Activated T-cell treated with anti-CD3 and anti-CD28 coated beads, Interleukin-2, amount 50 U/mL, for 72 hours (primary cell): ENCODE measurements around the gene TLL2. TPM values are rescaled to one million over a fixed set of nuclear protein-coding genes. Genes with fewer than 3 reads are reported as not detected.

Source experiments
- ATAC-seq, 2 donors: fragments of 150-1000 bp; cut with Tn5 transposase; replicated peaks in 1 of 2; 2 replicates each; pipeline ENCODE4 v1.10.0; 2021; ENCODE audit warnings: moderate library complexity in 2 of 2, mild to moderate bottlenecking in 1 of 2
- DNase-seq, 2 donors: peaks; one replicate each; pipeline ENCODE4 v3.0.0; 2021 to 2022; ENCODE audit warnings: mixed read lengths in 1 of 2
- H3K27ac Mint-ChIP-seq: one replicate; pipeline ENCODE4 v1.8.0; 2022; ENCODE audit warnings: mild to moderate bottlenecking, moderate library complexity, mixed read lengths
- H3K27me3 Mint-ChIP-seq: one replicate; pipeline ENCODE4 v1.8.0; 2022; ENCODE audit warnings: low read depth, mixed read lengths
- H3K36me3 Mint-ChIP-seq, 2 donors: one replicate each; pipeline ENCODE4 v1.8.0; 2022; ENCODE audit warnings: mixed read lengths in 2 of 2, mild to moderate bottlenecking in 1 of 2; ENCODE audit not compliant: insufficient read depth in 2 of 2
- H3K4me1 Mint-ChIP-seq: one replicate; pipeline ENCODE4 v1.8.0; 2022; ENCODE audit warnings: low read depth, mixed read lengths
- H3K4me3 Mint-ChIP-seq, 2 donors: one replicate each; pipeline ENCODE4 v1.8.0; 2022; ENCODE audit warnings: mild to moderate bottlenecking in 2 of 2, mixed read lengths in 2 of 2, moderate library complexity in 2 of 2
- H3K9me3 Mint-ChIP-seq, 2 donors: one replicate each; pipeline ENCODE4 v1.8.0; 2022; ENCODE audit warnings: mixed read lengths in 2 of 2
- total RNA-seq, 2 donors: library from RNA; stranded (reverse); gene quantifications; one replicate each; pipeline ENCODE4 v1.2.3, GENCODE V29; 2022

TLL2 gene
- total RNA-seq, 2 donors from 2014 or later = 0.09 TPM; not detected in 1

GRCh38 chr10:96448021-96448457 is 65.7 kb downstream of the TLL2 start:
- no peak overlapping the region for H3K27ac Mint-ChIP-seq
- H3K9me3 Mint-ChIP-seq = no peaks in the 10 kb centered on the region
- no peak overlapping the region for H3K4me3 Mint-ChIP-seq

GRCh38 chr10:96446966-96447596 is 66.6 kb downstream of the TLL2 start:
- ATAC-seq = no peak
- H3K9me3 Mint-ChIP-seq = no peaks in the 10 kb centered on the region
- H3K36me3 Mint-ChIP-seq = no peaks in the 10 kb centered on the region
- H3K27me3 Mint-ChIP-seq = no peaks in the 10 kb centered on the region
- H3K4me3 Mint-ChIP-seq = no peak overlapping the region
- no peak overlapping the region for H3K27ac Mint-ChIP-seq
- no peak for DNase-seq
- no peaks in the 10 kb centered on the region for H3K4me1 Mint-ChIP-seq

More at GRCh38 chr10:96448021-96448457, 65.7 kb downstream of the TLL2 start:
- no peaks in the 10 kb centered on the region for H3K36me3 Mint-ChIP-seq
- DNase-seq = no peak
- H3K4me1 Mint-ChIP-seq = no peaks in the 10 kb centered on the region
- no peaks in the 10 kb centered on the region for H3K27me3 Mint-ChIP-seq
- no peak for ATAC-seq

GRCh38 chr10:96441987-96442643 is 71.6 kb downstream of the TLL2 start:
- no peak for DNase-seq
- Mint-ChIP-seq H3K4me3 (no peak overlapping the region), H3K27me3 (peaks cover 11% of the 10 kb centered on the region), H3K9me3 (no peaks in the 10 kb centered on the region), H3K4me1 (no peaks in the 10 kb centered on the region), H3K27ac (no peak overlapping the region), H3K36me3 (no peaks in the 10 kb centered on the region)
- no peak for ATAC-seq

- Mint-ChIP-seq H3K4me3 (no peak overlapping the region), H3K27ac (no peak overlapping the region), H3K27me3 (peaks cover 11% of the 10 kb centered on the region), H3K36me3 (no peaks in the 10 kb centered on the region), H3K4me1 (no peaks in the 10 kb centered on the region), H3K9me3 (no peaks in the 10 kb centered on the region)
- no peak for DNase-seq
- no peak for ATAC-seq
Observed at GRCh38 chr10:96441322-96441885, 72.3 kb downstream of the TLL2 start.

GRCh38 chr10:96440361-96441292 is 73.1 kb downstream of the TLL2 start:
- Mint-ChIP-seq H3K27me3 (peaks cover 11% of the 10 kb centered on the region), H3K36me3 (no peaks in the 10 kb centered on the region), H3K4me1 (no peaks in the 10 kb centered on the region), H3K4me3 (no peak overlapping the region), H3K27ac (no peak overlapping the region), H3K9me3 (no peaks in the 10 kb centered on the region)
- DNase-seq = no peak
- no peak for ATAC-seq

- no peaks in the 10 kb centered on the region for H3K4me1 Mint-ChIP-seq
- H3K9me3 Mint-ChIP-seq = peaks cover 0 to 3% of the 10 kb centered on the region in 2 donors
- ATAC-seq (no peak), DNase-seq (no peak)
- peaks cover 11% of the 10 kb centered on the region for H3K27me3 Mint-ChIP-seq
- H3K36me3 Mint-ChIP-seq = no peaks in the 10 kb centered on the region
- no peak overlapping the region for H3K4me3 Mint-ChIP-seq
- no peak overlapping the region for H3K27ac Mint-ChIP-seq
Observed at GRCh38 chr10:96439725-96440124, 74.0 kb downstream of the TLL2 start.

- ATAC-seq (no peak), DNase-seq (no peak)
- no peak overlapping the region for H3K27ac Mint-ChIP-seq
- H3K4me3 Mint-ChIP-seq = no peak overlapping the region
- H3K9me3 Mint-ChIP-seq = peaks cover 0 to 3% of the 10 kb centered on the region in 2 donors
- H3K36me3 Mint-ChIP-seq = no peaks in the 10 kb centered on the region
- H3K4me1 Mint-ChIP-seq = no peaks in the 10 kb centered on the region
- H3K27me3 Mint-ChIP-seq = peaks cover 11% of the 10 kb centered on the region
Observed at GRCh38 chr10:96436035-96436434, 77.7 kb downstream of the TLL2 start.

GRCh38 chr10:96431211-96431970 is 82.3 kb downstream of the TLL2 start:
- H3K4me3 Mint-ChIP-seq = no peak overlapping the region
- ATAC-seq (no peak), DNase-seq (no peak)
- no peaks in the 10 kb centered on the region for H3K36me3 Mint-ChIP-seq
- no peak overlapping the region for H3K27ac Mint-ChIP-seq
- no peaks in the 10 kb centered on the region for H3K4me1 Mint-ChIP-seq
- H3K27me3 Mint-ChIP-seq = no peaks in the 10 kb centered on the region
- peaks cover 0 to 3% of the 10 kb centered on the region in 2 donors for H3K9me3 Mint-ChIP-seq

GRCh38 chr10:96427291-96427690 is 86.4 kb downstream of the TLL2 start:
- no peaks in the 10 kb centered on the region for H3K36me3 Mint-ChIP-seq
- H3K27me3 Mint-ChIP-seq = peaks cover 6% of the 10 kb centered on the region
- H3K9me3 Mint-ChIP-seq = no peaks in the 10 kb centered on the region
- DNase-seq (no peak), ATAC-seq (no peak)
- no peak overlapping the region for H3K27ac Mint-ChIP-seq
- H3K4me3 Mint-ChIP-seq = no peak overlapping the region
- no peaks in the 10 kb centered on the region for H3K4me1 Mint-ChIP-seq

- Mint-ChIP-seq H3K9me3 (no peaks in the 10 kb centered on the region), H3K4me1 (no peaks in the 10 kb centered on the region), H3K27ac (no peak overlapping the region), H3K27me3 (peaks cover 6% of the 10 kb centered on the region), H3K4me3 (no peak overlapping the region), H3K36me3 (no peaks in the 10 kb centered on the region)
- ATAC-seq = no peak
- DNase-seq = no peak
Observed at GRCh38 chr10:96422525-96422924, 91.2 kb downstream of the TLL2 start.

- H3K4me1 Mint-ChIP-seq = no peaks in the 10 kb centered on the region
- peaks cover 6% of the 10 kb centered on the region for H3K27me3 Mint-ChIP-seq
- no peak overlapping the region for H3K4me3 Mint-ChIP-seq
- no peaks in the 10 kb centered on the region for H3K9me3 Mint-ChIP-seq
- no peak overlapping the region for H3K27ac Mint-ChIP-seq
- no peak for ATAC-seq
- no peaks in the 10 kb centered on the region for H3K36me3 Mint-ChIP-seq
- no peak for DNase-seq
Observed at GRCh38 chr10:96421995-96422394, 91.7 kb downstream of the TLL2 start.

GRCh38 chr10:96420228-96421009 is 93.3 kb downstream of the TLL2 start:
- no peaks in the 10 kb centered on the region for H3K9me3 Mint-ChIP-seq
- ATAC-seq (no peak), DNase-seq (no peak)
- no peak overlapping the region for H3K27ac Mint-ChIP-seq
- no peaks in the 10 kb centered on the region for H3K36me3 Mint-ChIP-seq
- H3K4me3 Mint-ChIP-seq = no peak overlapping the region
- H3K27me3 Mint-ChIP-seq = peaks cover 6% of the 10 kb centered on the region
- H3K4me1 Mint-ChIP-seq = no peaks in the 10 kb centered on the region
